GM19468 (cell line): ENCODE measurements around the gene RPUSD1.

Source experiments
- ATAC-seq: cut with Tn5 transposase; IDR thresholded peaks from one replicate; pipeline ENCODE4 v1.9.1; 2021; ENCODE audit warnings: mild to moderate bottlenecking, moderate library complexity, moderate number of reproducible peaks; ENCODE audit not compliant: unreplicated experiment; ENCODE audit errors: extremely low read depth

The RPUSD1 gene

GRCh38 chr16:769184-769784, 18.9 kb downstream of the RPUSD1 start:
- ATAC-seq: no peak

GRCh38 chr16:768428-768827, 19.8 kb downstream of the RPUSD1 start:
- no peak for ATAC-seq

- no peak for ATAC-seq
Observed at GRCh38 chr16:767743-768235, 20.4 kb downstream of the RPUSD1 start.

GRCh38 chr16:766820-767640, 21.2 kb downstream of the RPUSD1 start:
- no peak for ATAC-seq

- no peak for ATAC-seq
Observed at GRCh38 chr16:766008-766819, 22.0 kb downstream of the RPUSD1 start.

- no peak for ATAC-seq
Observed at GRCh38 chr16:765488-765865, 22.7 kb downstream of the RPUSD1 start.

- no peak for ATAC-seq
Observed at GRCh38 chr16:764848-765487, 23.2 kb downstream of the RPUSD1 start.

- no peak for ATAC-seq
Observed at GRCh38 chr16:764184-764750, 23.9 kb downstream of the RPUSD1 start.

GRCh38 chr16:763369-764183, 24.6 kb downstream of the RPUSD1 start:
- no peak for ATAC-seq

- ATAC-seq: no peak
Observed at GRCh38 chr16:762595-763268, 25.4 kb downstream of the RPUSD1 start.

- ATAC-seq: no peak
Observed at GRCh38 chr16:761625-762513, 26.3 kb downstream of the RPUSD1 start.

GRCh38 chr16:760545-761343, 27.4 kb downstream of the RPUSD1 start, which contains the start of gene MSLN:
Gene MSLN (plus strand): TSS chr16:760734. CDS start chr16:762681, 1,947 bp downstream.
- no peak for ATAC-seq

- ATAC-seq: no peak
Observed at GRCh38 chr16:760065-760464, 28.1 kb downstream of the RPUSD1 start.

GRCh38 chr16:759110-759910, 28.9 kb downstream of the RPUSD1 start:
- ATAC-seq: no peak

- no peak for ATAC-seq
Observed at GRCh38 chr16:756428-756827, 31.8 kb downstream of the RPUSD1 start.

- ATAC-seq: no peak
Observed at GRCh38 chr16:754656-755055, 33.5 kb downstream of the RPUSD1 start.
